ENCODE results near the gene AQP12A. TPM values are rescaled to one million over a fixed set of nuclear protein-coding genes. Genes with fewer than 3 reads are reported as not detected.

Gene AQP12A
- polyA plus RNA-seq, 1 donor = not detected

DNA sequence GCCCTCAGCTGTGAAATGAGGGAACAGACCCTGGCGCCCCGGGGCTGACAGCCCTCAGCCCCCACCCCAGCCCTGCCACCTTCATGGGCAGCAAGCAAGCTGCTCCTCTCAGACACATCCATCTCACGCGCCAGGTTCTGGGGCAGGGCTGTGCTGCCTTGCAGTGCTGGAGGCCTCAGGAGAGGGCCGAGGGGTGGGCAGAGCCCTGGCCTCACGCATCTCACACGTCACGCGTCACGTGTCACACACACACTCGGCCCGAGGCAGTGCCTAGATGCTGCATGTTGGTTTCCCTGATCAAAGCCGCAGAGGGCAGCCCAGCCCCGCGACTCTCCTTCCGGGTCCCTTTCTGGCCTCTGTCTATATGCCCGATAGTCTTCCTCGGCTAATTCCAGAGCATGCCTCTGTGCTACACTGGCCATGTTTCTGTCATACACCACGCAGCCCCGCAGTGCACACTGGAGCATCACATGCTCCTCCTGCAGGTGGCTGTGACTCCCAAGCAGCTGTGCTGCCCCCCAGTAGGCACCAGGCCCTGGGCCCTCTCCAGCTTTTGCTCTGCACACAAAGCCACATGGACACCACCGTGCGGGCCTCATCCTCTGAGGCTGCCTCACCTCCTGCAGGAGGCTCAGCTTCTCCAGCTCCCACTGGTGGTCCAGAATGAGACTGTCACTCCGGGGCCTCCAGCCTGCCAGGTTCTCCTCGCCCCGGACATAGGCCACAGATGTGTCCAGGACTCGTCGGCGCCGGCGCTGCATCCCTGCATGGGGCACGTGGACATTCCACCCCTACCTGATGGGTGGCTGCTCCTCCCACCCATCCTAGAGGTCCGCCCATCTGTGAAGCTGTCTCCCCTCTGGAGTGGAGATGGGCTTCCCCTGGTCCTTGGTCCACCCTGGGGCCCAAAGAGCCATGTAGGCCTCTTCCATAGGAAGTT is 31.4 kb downstream of the AQP12A start:
- DNase-seq = no peak

- DNase-seq = no peak
Measured at GRCh38 chr2:240723851-240724250, 32.2 kb downstream of the AQP12A start.

- no peak for DNase-seq
Measured at GRCh38 chr2:240724431-240724830, 32.8 kb downstream of the AQP12A start.

DNA sequence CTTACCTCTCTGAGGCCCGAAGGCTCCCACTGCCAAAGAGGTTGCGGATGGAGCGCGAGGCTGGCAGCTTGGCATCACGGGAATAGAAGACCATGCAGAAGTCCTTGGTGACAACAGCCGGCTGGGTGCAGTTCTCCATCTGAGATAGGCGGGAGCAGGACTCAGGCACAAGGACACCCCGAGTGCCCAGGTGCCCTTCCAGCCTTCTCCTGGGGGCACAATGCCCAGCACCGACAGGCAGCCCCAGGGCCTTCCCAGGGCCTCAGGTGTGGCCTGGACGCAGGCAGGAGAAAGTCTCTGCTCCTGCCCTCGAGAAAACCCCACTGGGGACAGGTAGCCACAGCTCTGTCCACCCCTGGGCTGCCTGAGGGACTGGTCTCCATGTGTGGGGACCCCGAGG is 33.6 kb downstream of the AQP12A start:
- no peak for DNase-seq

DNA sequence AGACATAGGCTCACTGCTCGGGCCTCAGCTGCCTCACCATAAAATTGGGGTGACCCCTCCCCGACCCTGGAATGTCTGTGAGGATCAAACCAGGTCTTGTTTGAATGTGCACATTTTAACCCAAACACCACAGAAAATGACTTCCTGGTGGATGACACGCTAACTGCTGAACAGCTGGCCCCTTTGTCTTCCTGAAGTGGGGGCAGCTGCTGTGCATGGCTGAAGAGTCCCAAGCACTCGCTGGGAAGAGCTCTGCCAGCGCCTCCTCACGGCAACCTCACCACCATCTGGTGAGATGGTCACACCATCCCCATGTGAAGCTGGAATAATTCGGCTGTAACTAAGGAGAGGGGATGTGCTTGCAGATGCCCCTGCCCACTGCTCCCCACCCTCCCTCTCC is 34.0 kb downstream of the AQP12A start:
- DNase-seq = no peak

DNA sequence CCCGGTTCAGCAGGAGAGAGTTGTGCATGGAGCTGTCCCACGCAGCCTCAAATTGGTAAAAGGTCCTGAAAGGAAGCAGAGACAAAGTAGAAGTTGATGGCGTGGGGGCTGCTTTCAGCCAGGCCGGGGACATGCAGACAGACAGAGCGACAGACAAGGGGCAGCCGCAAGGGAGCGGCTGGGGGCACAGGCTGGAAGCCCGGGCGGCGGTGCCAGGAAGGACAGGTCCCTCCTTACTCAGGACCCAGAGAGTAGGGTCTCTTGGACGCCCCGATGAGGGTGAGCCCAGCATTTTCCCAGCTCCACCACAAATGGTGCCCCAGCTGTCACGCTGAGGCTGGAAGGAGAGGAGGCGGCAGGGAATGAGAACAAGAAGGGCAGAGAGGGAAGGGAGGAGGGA is 35.2 kb downstream of the AQP12A start:
- DNase-seq = no peak

DNA sequence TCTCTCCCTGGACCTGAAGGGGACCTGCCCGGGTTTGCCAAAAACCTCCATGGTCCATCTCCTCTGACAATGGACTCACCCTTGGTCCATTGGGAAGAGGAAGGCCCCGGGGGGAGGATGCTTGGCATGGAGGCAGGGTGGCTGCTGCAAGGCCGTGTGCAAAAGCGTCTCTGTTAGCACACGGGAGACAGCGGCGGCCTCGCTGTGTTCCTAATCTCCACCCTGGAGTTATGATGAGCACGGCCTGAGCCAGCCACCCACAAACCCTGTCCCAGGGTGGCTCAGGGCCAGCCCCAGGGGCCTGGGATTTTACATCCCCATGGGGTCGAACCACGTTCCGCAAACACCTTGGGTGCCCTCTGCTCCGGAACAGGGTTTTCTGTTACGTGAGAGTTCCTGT is 35.8 kb downstream of the AQP12A start:
- no peak for DNase-seq

DNA sequence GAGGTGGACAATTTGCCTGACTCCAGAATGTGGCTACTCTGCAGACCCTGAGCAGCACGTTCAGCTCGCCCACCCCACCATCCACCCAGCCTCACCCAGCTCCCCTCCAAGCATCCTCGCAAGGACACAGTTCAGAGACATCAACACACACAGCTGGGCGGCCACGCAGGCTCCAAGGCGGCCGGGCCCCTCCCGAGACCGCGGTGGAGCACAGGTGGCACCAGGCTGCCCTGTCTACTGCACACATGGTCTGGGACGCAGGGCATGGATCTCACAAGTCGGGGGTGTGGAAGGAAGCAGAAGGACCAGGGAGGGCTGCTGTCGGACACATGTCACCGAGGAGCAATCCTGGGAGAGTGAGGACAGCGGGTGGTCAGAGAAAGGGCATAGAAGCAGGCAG is 36.2 kb downstream of the AQP12A start:
- DNase-seq = no peak

GRCh38 chr2:240728361-240728760 is 36.7 kb downstream of the AQP12A start:
- DNase-seq = no peak

DNA sequence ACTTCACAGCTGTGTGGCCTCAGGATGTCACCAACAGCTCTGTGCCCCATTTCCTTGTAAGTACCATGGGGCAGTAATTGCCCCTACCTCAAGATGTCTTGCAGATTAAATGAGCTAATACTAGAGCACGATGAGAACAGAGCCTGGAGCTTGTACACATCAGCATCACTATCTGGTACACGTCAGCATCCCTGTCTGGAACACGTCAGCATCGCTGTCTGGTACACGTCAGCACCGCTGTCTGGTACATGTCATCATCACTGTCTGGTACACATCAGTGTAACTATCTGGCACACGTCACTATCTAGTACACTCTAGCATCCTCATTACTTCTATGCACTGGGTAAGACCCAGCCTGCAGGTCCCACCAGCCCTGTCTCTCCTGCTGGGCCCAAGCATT is 37.2 kb downstream of the AQP12A start:
- DNase-seq = no peak

- no peak for DNase-seq
Measured at GRCh38 chr2:240730501-240731177, 39.0 kb downstream of the AQP12A start.

DNA sequence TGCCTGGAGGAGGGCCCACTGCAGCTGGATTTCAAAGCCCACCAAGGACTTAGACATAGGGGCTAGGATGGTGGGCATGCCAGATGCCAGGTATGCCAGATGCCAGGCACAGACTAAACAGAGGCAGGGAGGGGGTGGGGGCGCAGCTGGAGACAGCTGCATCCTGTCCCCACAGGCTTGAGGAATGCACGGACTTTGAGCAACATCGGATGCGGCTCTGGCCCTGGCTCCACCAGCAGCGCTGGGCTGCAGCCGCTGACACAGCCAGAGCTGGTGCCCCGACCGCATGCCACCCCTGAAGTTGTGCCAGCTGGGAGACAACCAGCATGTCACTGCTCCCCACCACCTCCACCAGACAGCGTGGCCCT is 39.5 kb downstream of the AQP12A start:
- DNase-seq = no peak

GRCh38 chr2:240732184-240732583 is 40.5 kb downstream of the AQP12A start:
- no peak for DNase-seq

- no peak for DNase-seq
Measured at GRCh38 chr2:240732911-240733622, 41.4 kb downstream of the AQP12A start.

DNA sequence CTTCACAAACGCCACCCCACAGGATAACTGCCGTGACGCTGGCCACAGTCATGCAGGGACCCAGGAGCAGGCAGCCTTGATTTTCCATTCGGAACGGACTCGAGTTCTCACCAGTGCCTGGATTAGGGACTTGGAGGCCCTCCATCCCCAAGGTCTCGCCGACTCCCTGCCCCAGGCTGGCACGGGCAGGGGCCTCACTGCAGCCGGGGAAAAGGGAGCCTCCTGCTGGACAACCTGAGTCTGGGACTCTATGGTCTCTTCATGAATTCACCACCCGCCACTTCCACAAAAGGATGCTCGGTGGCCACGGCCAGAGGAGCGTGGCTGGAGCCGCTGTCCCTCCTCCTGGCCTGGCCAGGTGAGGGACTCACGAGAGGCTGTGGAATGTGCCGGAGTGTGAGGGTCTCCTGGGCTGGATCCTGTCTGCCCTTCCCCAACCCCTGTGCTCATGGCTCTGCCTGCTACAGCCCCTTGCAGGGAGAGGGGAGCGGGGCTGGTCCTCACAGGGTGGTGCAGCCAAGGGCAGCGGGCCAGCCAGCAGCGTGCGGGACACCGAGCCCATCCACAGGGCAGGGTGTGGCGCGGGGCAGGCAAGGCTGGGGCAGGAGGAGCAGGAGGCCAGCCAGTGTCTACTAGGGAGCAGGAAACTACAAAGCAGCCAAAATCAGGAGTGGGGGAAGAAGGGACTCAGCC is 42.3 kb downstream of the AQP12A start:
- no peak for DNase-seq

DNA sequence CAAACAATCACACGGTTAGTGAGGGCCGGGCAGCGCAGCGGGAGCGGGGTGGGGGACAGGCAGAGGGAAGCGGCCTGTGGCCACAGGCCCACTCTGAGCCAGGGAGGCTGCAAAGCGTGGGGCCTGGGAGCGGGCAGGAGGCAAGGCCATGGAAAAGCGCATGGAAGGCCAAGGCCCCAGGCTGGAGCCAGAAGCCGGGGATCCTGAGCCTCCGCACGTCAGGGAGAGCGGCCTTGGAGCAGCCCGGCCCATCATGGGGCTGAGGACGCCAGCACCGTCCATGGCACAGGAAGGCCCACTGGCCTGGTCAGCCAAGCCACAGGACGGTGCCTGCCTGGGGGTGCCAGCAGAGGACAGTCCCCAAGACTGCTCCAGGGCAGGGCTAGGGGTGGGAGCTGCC is 43.1 kb downstream of the AQP12A start:
- DNase-seq = no peak

DNA sequence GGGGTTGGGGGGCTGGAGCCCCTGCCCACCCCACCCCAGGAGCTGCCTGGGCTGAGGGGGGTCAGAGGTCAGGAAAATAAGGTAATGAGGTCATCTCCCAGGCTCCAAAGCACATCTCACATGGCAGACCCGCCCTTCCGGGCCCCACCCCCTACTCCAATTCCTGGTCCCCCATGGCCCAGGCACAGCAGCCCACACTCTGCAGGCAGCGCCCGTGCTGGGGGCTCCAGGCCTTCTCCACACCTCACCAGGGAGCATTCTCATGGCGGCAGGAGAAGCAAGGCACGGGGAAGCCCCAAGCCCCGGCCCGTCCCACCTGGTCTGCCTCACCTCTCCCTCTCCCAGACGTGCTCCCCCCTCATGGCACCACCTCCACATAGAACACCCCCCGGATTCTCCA is 43.8 kb downstream of the AQP12A start:
- no peak for DNase-seq

DNA sequence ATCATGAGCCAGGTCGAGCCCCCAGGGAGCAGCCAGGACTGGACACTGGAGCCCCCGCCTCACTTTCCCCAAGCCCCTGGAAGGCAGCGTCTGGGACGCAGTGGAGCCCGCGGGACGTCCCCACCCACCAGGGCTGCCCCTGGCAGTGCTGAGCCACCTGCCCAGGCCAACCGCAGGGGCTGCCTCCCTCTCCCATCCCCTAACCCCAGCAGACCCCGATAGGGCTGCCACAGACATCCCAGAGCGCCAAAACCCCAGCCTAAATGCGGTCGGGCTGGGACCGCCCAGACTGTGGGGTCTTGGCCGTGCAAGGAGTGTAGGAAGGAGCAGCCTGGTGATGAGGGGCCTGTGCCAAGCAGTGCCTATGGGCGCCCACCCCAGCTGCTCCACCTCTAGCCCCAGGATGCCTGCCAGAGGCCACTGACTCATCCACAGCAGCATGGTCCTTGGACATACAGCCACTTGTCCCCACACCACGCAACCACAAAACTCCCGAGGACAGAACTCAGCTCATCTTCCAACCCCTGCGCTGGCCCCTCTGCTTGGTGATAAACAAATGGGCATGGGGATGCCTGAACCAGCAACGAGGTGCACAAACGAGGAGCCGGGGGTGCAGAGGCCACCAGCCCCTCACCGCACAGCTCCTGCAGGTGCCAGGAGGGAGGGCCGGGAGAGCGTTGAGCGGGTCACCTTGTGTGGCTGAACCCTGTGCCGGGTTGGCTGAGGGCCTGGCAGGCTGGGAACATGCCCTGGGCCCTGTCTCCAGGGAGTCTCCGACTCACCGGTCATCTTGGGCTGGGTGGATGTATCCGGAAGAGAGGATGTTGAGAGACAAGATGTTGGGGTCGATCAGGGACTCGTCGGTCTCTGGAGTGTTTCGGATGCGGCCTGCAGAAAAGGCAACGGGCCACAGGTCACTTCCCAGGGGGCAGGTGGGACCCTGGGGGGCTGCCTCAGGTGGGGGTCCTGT is 44.9 kb downstream of the AQP12A start:
- no peak for DNase-seq

- no peak for DNase-seq
Measured at GRCh38 chr2:240737512-240737911, 45.8 kb downstream of the AQP12A start.

- DNase-seq = no peak
Measured at GRCh38 chr2:240737958-240738357, 46.3 kb downstream of the AQP12A start.

- DNase-seq = no peak
Measured at GRCh38 chr2:240739797-240740196, 48.1 kb downstream of the AQP12A start.

Data from left kidney (tissue), 2 donors.